ENCODE measurements around the gene SUMO3.

DNA sequence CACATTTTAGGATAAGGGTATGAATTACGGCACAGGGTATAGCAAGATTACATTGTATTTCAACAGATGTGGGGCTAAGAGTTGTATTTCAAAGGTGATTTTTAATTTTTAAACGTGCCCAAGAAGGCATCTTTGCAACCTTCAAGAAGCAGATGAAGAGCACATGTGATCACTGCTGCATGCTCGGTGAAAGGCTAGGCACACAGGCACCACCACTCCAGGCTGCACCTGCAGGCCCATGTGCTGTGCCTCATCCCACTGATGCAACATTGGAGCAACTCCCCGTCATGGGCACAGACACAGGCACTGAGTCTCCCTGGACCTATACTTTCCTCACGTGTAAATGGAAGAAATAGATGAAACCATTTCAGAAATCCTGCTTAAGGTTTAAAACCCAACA, 39.8 kb downstream of the SUMO3 start:
- no peak for TF ChIP-seq REST (IDR thresholded peaks at IDR 0.05; ENCODE audit: insufficient replicate concordance, low read depth)
- TF ChIP-seq CTCF (IDR thresholded peaks at IDR 0.05; ENCODE audit: insufficient read depth, low read length): no peak
- no peak for TF ChIP-seq POLR2AphosphoS5 (IDR thresholded peaks at IDR 0.05; ENCODE audit: low read depth)
- TF ChIP-seq SPI1 (IDR thresholded peaks at IDR 0.05; ENCODE audit: borderline replicate concordance, low read depth): no peak
- TF ChIP-seq GABPA (IDR thresholded peaks at IDR 0.05; ENCODE audit: low read depth): no peak

All from HL-60 (cell line).